ENCODE measurements around the gene TBC1D16.

TBC1D16 gene

DNA sequence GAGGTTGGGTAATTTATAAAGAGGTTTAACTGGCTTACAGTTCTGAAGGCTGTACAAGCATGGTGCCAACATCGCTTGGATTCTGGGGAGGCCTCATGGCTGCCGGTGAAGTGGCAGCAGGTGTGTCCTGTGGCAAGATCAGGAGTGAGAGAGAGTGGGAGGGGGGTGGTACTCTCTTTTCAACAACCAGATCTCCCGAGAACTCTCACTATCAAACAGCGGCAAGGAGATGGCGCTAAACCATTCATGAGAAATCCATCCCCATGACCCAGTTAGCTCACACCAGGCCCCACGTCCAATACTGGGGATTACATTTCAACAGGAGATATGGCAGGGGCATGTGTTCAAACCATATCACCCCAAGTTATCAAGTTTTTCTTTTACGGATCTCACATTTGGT lies 152.5 kb downstream of the TBC1D16 start:
- DNase-seq, result no peak

Data from fibroblast of skin of abdomen (primary cell).